ENCODE measurements around the gene FITM1.

DNA sequence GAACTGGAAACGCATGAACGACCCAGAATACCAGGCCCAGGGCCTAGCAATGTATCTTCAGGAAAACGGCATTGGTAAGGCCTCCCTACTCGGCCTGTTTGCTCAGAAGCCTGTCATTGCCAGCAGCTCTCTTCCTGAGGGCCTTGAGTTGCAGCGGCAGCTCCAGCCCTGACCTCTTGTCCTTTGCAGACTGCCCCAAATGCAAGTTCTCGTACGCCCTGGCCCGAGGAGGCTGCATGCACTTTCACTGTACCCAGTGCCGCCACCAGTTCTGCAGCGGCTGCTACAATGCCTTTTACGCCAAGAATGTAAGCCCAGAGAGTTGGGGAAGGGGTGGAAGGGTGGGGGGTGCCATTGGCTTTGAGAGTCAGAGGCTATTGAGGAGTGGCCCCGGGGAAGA is 26.9 kb downstream of the FITM1 start:
- TF ChIP-seq, protein P1, sequence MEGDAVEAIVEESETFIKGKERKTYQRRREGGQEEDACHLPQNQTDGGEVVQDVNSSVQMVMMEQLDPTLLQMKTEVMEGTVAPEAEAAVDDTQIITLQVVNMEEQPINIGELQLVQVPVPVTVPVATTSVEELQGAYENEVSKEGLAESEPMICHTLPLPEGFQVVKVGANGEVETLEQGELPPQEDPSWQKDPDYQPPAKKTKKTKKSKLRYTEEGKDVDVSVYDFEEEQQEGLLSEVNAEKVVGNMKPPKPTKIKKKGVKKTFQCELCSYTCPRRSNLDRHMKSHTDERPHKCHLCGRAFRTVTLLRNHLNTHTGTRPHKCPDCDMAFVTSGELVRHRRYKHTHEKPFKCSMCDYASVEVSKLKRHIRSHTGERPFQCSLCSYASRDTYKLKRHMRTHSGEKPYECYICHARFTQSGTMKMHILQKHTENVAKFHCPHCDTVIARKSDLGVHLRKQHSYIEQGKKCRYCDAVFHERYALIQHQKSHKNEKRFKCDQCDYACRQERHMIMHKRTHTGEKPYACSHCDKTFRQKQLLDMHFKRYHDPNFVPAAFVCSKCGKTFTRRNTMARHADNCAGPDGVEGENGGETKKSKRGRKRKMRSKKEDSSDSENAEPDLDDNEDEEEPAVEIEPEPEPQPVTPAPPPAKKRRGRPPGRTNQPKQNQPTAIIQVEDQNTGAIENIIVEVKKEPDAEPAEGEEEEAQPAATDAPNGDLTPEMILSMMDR (conservative IDR thresholded peaks at IDR 0.05; ENCODE audit: low read depth, low read length), result no peak
- no peak for TF ChIP-seq EZH2 (IDR thresholded peaks at IDR 0.05; ENCODE audit: low read length, unreplicated experiment)

Data from PC-3 (cell line).